ENCODE data around the gene CELF1.

DNA sequence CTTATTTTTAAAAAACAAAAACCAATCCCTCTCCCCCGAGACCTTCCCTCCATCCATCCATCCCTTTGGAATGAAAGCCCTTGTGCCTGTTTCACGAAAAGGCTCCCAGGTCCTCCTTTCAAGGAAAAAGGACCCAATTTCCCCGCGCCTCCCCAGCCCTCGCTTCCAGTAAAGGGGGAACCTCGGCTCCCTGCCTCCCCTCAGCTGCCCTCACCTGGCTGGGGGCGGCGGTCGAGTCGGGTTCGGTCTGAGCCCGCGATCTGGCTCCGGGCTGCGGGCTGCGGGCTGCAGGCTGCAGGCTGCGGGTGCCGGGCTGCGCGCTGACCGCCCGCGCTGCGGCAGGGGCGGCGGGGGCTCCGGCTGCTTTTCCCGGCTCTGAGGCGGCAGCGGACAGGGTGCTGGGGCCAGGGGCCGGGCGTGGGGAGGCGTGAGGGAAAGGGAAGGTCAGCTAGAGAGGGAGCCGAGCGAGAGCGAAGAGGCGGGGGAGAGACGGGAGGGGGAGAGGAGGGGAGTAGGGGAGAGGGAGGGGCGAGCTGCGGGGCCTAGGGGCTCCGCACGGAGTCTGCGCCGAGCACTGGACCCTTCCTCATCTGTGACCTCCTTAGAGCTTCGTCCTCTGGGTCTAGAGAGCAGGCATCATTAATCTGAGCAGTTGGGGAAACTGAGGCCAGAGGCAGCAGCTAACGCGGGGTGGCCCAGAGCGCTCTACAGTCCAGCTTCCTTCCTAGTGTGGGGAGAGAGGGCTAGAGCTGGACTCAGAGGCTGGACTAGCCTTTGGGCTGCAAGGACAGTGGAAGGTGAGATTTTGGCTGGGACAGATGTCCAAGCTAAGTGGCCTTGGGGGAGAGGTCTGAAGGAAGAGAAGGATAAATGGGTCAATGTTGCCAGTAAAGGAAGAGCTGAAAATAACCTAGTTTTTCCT lies 41.3 kb upstream of the CELF1 start, which contains the start of gene C1QTNF4:
- peak; percentile 57 for TF ChIP-seq EZH2 (IDR thresholded peaks at IDR 0.05; ENCODE audit: low read length, missing control alignments)
- TF ChIP-seq, protein P1, sequence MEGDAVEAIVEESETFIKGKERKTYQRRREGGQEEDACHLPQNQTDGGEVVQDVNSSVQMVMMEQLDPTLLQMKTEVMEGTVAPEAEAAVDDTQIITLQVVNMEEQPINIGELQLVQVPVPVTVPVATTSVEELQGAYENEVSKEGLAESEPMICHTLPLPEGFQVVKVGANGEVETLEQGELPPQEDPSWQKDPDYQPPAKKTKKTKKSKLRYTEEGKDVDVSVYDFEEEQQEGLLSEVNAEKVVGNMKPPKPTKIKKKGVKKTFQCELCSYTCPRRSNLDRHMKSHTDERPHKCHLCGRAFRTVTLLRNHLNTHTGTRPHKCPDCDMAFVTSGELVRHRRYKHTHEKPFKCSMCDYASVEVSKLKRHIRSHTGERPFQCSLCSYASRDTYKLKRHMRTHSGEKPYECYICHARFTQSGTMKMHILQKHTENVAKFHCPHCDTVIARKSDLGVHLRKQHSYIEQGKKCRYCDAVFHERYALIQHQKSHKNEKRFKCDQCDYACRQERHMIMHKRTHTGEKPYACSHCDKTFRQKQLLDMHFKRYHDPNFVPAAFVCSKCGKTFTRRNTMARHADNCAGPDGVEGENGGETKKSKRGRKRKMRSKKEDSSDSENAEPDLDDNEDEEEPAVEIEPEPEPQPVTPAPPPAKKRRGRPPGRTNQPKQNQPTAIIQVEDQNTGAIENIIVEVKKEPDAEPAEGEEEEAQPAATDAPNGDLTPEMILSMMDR (conservative IDR thresholded peaks at IDR 0.05 in 1 of 2, IDR thresholded peaks at IDR 0.05 in 1 of 2; ENCODE audit: low read depth in 1 of 2, low read length in 2 of 2) = no peak

Measured in fibroblast of lung (primary cell).